ENCODE data around the gene CCDC200. TPM values are rescaled to one million over a fixed set of nuclear protein-coding genes. Genes with fewer than 3 reads are reported as not detected.
A peak's percentile ranks its signal among the peaks of the same experiment; 100 is the strongest.

The CCDC200 gene
- total and polyA plus RNA-seq, 8 donors, result 0.55 TPM; not detected in 7

DNA sequence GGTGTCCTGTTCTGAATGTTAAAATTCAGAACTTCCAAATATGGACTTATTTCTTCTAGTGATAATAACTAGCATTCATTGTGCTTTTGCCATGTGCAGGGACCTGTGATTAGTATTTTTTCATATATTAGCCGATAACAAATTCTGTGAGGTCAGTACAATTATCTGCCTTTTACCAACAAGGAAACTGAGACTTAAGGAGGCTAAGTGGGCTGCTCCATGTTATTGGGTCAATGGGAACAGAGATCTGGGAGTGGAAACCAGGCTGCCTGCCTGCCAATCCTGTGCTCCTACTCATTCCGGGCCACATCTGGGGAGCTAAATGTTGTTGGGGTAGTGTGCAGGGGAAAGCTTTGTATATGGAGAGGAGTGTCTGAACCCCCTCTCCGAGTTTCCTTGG lies 13.1 kb downstream of the CCDC200 start:
- DNase-seq, result no peak
- H3K27ac ChIP-seq, result no peak overlapping the region
- peaks cover 17 to 34% (median 29%) of the 10 kb centered on the region in 4 donors for H3K4me1 ChIP-seq
- 91 to 96% (median 94%) methylated on average over 3 of the region's 3 CpGs for WGBS, 5 donors
- no peaks in the 10 kb centered on the region for H3K9me3 ChIP-seq
- intact Hi-C loops (cut with DNase I; ENCODE audit: low total_unique reads), result loop anchor here (10.0 kb wide), 1 partner anchor 111 kb away; no protein-coding TSS in a partner anchor
- H3K27me3 ChIP-seq, result no peaks in the 10 kb centered on the region
- H3K4me3 ChIP-seq, result no peak overlapping the region
- H3K36me3 ChIP-seq, result peaks cover 7 to 45% (median 39%) of the 10 kb centered on the region in 4 donors
- TF ChIP-seq POLR2AphosphoS5 (IDR thresholded peaks at IDR 0.05) (no peak), POLR2A (IDR thresholded peaks at IDR 0.05) (no peak), EP300 (IDR thresholded peaks at IDR 0.05) (no peak)
- TF ChIP-seq, protein P1, sequence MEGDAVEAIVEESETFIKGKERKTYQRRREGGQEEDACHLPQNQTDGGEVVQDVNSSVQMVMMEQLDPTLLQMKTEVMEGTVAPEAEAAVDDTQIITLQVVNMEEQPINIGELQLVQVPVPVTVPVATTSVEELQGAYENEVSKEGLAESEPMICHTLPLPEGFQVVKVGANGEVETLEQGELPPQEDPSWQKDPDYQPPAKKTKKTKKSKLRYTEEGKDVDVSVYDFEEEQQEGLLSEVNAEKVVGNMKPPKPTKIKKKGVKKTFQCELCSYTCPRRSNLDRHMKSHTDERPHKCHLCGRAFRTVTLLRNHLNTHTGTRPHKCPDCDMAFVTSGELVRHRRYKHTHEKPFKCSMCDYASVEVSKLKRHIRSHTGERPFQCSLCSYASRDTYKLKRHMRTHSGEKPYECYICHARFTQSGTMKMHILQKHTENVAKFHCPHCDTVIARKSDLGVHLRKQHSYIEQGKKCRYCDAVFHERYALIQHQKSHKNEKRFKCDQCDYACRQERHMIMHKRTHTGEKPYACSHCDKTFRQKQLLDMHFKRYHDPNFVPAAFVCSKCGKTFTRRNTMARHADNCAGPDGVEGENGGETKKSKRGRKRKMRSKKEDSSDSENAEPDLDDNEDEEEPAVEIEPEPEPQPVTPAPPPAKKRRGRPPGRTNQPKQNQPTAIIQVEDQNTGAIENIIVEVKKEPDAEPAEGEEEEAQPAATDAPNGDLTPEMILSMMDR (IDR thresholded peaks at IDR 0.05), result no peak

GRCh38 chr17:43213545-43213944 lies 14.9 kb downstream of the CCDC200 start:
- peaks cover 11 to 57% (median 52%) of the 10 kb centered on the region in 4 donors for H3K36me3 ChIP-seq
- H3K4me3 ChIP-seq, result peak overlapping the region in 1 of 4 donors; percentile 61
- DNase-seq, result peak in 1 of 2 donors; percentile 29

DNA sequence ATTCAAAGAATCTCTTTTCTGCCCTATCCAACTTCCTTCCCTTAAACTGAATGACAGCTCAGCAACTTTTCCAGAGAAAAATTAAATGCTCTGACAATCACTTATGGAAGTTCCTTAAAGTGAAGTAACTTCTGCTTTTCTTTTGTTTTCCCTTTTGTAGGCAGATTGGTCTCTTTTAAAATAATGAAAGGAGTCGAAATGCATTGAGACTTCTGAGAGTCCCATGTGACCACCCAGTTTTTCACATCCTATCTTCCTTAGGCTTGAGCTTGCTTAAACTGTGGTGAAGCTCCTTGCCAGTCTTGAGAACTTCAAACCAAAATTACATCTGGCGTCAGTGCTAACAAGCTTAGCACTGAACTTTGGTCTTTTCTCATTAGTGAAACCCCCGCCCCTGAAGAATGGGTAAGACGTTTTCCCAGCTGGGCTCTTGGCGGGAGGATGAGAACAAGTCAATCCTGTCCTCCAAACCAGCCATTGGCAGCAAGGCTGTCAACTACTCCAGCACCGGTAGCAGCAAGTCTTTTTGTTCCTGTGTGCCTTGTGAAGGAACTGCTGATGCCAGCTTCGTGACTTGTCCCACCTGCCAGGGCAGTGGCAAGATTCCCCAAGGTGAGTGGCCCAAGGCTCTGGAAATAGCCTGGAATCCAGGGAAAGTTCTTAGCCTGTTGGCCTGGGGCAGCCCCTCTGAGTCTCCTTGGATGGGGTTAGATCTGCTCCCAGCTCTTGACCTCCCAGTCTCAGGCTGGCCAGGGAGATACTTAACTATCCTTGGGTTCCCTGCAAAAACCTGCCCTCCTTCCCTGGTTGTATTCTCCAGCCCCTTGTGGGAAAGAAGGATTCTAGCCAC lies 15.6 kb downstream of the CCDC200 start:
- 38 to 53% (median 51%) methylated on average over 7 of the region's 7 CpGs for WGBS, 5 donors

More at GRCh38 chr17:43213545-43213944, 14.9 kb downstream of the CCDC200 start:
- Histone ChIP-seq H3K27me3 (no peaks in the 10 kb centered on the region), H3K27ac (peak overlapping the region in 3 of 5 donors; percentile 1 to 91 (median 90)), H3K9me3 (no peaks in the 10 kb centered on the region), H3K4me1 (peaks cover 17 to 35% (median 29%) of the 10 kb centered on the region in 4 donors)
- TF ChIP-seq POLR2AphosphoS5 (IDR thresholded peaks at IDR 0.05) (no peak), EP300 (IDR thresholded peaks at IDR 0.05) (no peak), POLR2A (IDR thresholded peaks at IDR 0.05) (no peak)
- TF ChIP-seq, protein P1 (IDR thresholded peaks at IDR 0.05), result no peak
- intact Hi-C loops (cut with DNase I; ENCODE audit: low total_unique reads), result loop anchor here (10.0 kb wide), 1 partner anchor 109 kb away; no protein-coding TSS in a partner anchor
- WGBS, 5 donors, result 53 to 82% (median 70%) methylated on average over 2 of the region's 2 CpGs

More for the DNA sequence above, 15.6 kb downstream of the CCDC200 start:
- TF ChIP-seq POLR2AphosphoS5 (IDR thresholded peaks at IDR 0.05), result no peak
- TF ChIP-seq, protein P1 (IDR thresholded peaks at IDR 0.05), result no peak
- no peak for TF ChIP-seq POLR2A (IDR thresholded peaks at IDR 0.05)
- no peak for TF ChIP-seq EP300 (IDR thresholded peaks at IDR 0.05)
- Histone ChIP-seq H3K36me3 (peaks cover 11 to 57% (median 56%) of the 10 kb centered on the region in 4 donors), H3K4me3 (peak overlapping the region; percentile 58 to 70 (median 60)), H3K9me3 (no peaks in the 10 kb centered on the region), H3K27me3 (no peaks in the 10 kb centered on the region), H3K27ac (peak overlapping the region; percentile 47 to 91 (median 87)), H3K4me1 (peaks cover 17 to 35% (median 29%) of the 10 kb centered on the region in 4 donors)
- peak in 1 of 2 donors; percentile 40 for DNase-seq
- intact Hi-C loops (cut with DNase I; ENCODE audit: low total_unique reads), result loop anchor here (10.0 kb wide), 1 partner anchor 108 kb away; no protein-coding TSS in a partner anchor
